ENCODE measurements around the gene SERPINB1. TPM values are rescaled to one million over a fixed set of nuclear protein-coding genes. Genes with fewer than 3 reads are reported as not detected.
A peak's percentile ranks its signal among the peaks of the same experiment; 100 is the strongest.
"Not testable (repeated sequence)": the region's sequence is repeated elsewhere in the genome, so short reads cannot be mapped to it uniquely, and the experiment has no call there.

The SERPINB1 gene
- total RNA-seq = 102 and 103 TPM in 2 replicates

- intact Hi-C loops (cut with micrococcal nuclease) = loop anchor here (1.0 kb wide), 5 partner anchors 16 to 148 kb away; partner anchors contain the start of gene WRNIP1
- peaks cover 50% of the 10 kb centered on the region for H3K4me1 Mint-ChIP-seq (ENCODE audit: low read depth)
- H3K36me3 Mint-ChIP-seq (ENCODE audit: low read depth) = peaks cover 42% of the 10 kb centered on the region
- H3K27me3 Mint-ChIP-seq (ENCODE audit: low read depth) = no peaks in the 10 kb centered on the region
- no peaks in the 10 kb centered on the region for H3K9me3 Mint-ChIP-seq
- DNase-seq (ENCODE audit: low spot score) = peak; percentile 76
- peak within 1 kb of the TSS; percentile 89 for H3K27ac Mint-ChIP-seq
- H3K4me3 Mint-ChIP-seq (ENCODE audit: low read depth) = peak within 1 kb of the TSS; percentile 89
Measured at GRCh38 chr6:2841264-2842138, at the start of gene SERPINB1. SERPINB1 (minus strand) TSS chr6:2841863; CDS start chr6:2840586, 1,277 bp downstream.

DNA sequence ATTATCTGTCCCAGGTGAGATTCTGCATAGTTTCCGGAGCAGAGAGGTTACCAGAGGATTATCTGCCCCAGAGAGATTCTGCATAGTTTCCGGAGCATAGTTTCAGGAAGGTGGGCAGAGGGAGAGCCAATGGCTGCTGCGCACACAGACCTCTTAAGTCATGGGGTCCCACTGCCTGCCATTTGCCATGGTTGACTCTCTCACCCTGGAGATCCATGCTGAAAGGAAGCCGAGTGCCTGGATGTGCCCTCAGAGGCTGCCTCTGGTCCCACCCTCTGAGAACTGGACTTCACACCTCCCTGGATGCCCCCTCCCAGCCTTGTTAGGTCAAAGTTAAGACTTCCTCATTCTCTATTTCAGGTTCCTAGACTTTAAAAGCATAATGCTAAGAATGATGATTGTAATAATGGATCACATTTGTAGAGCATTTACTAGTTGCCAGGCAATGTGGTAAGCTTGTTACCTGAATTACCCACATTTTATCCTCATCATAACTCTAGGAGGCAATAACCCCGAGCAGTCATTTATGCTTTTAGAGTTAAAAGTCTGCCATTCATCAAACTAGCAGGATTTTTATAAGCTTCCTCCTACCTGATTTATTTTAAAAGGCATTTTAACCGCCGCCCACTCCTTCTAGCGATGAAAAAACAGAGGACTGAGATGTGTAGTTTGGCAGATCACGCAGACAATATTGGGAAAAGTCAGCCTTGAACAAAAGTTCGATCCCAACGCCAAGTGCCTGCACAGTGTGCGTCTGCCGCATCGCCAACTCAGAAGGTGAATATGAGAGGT lies 49.5 kb upstream of the SERPINB1 start:
- Mint-ChIP-seq H3K9me3 (no peaks in the 10 kb centered on the region), H3K27ac (peak overlapping the region; percentile 38), H3K4me3 (ENCODE audit: low read depth) (peak overlapping the region; percentile 37), H3K27me3 (ENCODE audit: low read depth) (no peaks in the 10 kb centered on the region), H3K4me1 (ENCODE audit: low read depth) (peaks cover 31% of the 10 kb centered on the region), H3K36me3 (ENCODE audit: low read depth) (peaks cover 87% of the 10 kb centered on the region)
- DNase-seq (ENCODE audit: low spot score) = no peak
- intact Hi-C loops (cut with micrococcal nuclease) = no loop called here

DNA sequence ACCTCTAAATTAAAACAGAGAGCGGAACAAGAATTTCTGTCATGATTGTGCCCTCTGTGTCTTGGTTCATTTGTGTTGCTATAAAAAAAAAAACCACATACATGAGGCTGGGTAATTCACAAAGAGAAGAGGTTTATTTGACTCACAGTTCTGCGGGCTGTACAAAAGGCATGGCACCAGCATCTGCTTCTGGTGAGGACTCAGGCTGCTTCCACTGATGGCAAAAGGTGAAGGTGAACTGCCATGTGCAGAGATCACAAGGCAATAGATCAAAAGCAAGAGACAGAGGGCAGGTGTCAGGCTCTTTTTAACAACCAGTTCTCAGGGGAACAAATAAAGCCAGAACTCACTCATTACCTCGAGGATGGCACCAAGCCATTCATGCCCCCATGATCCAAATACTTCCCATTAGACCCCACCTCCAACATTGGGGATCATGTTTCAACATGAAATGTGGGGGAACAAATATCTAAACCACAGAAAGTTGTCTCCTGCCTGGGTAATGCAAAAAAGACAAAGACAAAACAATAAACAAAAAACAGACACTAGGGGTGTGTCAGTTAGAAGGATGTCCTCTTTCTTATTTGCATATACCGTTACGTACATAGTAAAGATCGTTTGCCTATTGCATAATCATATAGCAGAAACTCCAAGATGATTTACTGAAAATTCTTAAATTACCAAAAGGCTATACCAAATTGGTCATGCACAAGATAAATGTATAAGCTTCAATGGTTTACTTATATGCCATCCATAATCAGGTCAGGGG lies 44.5 kb upstream of the SERPINB1 start:
- intact Hi-C loops (cut with micrococcal nuclease) = no loop called here
- Mint-ChIP-seq H3K27ac (peak overlapping the region; percentile 25), H3K9me3 (peaks cover 8% of the 10 kb centered on the region), H3K27me3 (ENCODE audit: low read depth) (no peaks in the 10 kb centered on the region), H3K4me1 (ENCODE audit: low read depth) (peaks cover 36% of the 10 kb centered on the region), H3K4me3 (ENCODE audit: low read depth) (no peak overlapping the region), H3K36me3 (ENCODE audit: low read depth) (peaks cover 68% of the 10 kb centered on the region)
- no peak for DNase-seq (ENCODE audit: low spot score)

- H3K36me3 Mint-ChIP-seq (ENCODE audit: low read depth) = peaks cover 63% of the 10 kb centered on the region
- no peak overlapping the region for H3K27ac Mint-ChIP-seq
- no peak overlapping the region for H3K4me3 Mint-ChIP-seq (ENCODE audit: low read depth)
- H3K27me3 Mint-ChIP-seq (ENCODE audit: low read depth) = no peaks in the 10 kb centered on the region
- intact Hi-C loops (cut with micrococcal nuclease) = no loop called here
- peaks cover 43% of the 10 kb centered on the region for H3K4me1 Mint-ChIP-seq (ENCODE audit: low read depth)
- no peak for DNase-seq (ENCODE audit: low spot score)
- H3K9me3 Mint-ChIP-seq = peaks cover 9% of the 10 kb centered on the region
Measured at GRCh38 chr6:2884804-2885203, 43.1 kb upstream of the SERPINB1 start.

GRCh38 chr6:2883673-2884072 lies 42.0 kb upstream of the SERPINB1 start:
- H3K27me3 Mint-ChIP-seq (ENCODE audit: low read depth) = no peaks in the 10 kb centered on the region
- intact Hi-C loops (cut with micrococcal nuclease) = no loop called here
- no peak overlapping the region for H3K4me3 Mint-ChIP-seq (ENCODE audit: low read depth)
- peaks cover 59% of the 10 kb centered on the region for H3K36me3 Mint-ChIP-seq (ENCODE audit: low read depth)
- H3K27ac Mint-ChIP-seq = no peak overlapping the region
- H3K4me1 Mint-ChIP-seq (ENCODE audit: low read depth) = peaks cover 53% of the 10 kb centered on the region
- H3K9me3 Mint-ChIP-seq = peaks cover 9% of the 10 kb centered on the region
- DNase-seq (ENCODE audit: low spot score) = no peak

GRCh38 chr6:2881423-2881822 lies 39.8 kb upstream of the SERPINB1 start:
- DNase-seq (ENCODE audit: low spot score) = no peak
- Mint-ChIP-seq H3K4me1 (ENCODE audit: low read depth) (peaks cover 70% of the 10 kb centered on the region), H3K27me3 (ENCODE audit: low read depth) (no peaks in the 10 kb centered on the region), H3K4me3 (ENCODE audit: low read depth) (peak overlapping the region; percentile 55), H3K27ac (no peak overlapping the region), H3K36me3 (ENCODE audit: low read depth) (peaks cover 48% of the 10 kb centered on the region), H3K9me3 (peaks cover 9% of the 10 kb centered on the region)
- intact Hi-C loops (cut with micrococcal nuclease) = loop anchor here (2.0 kb wide), 1 partner anchor 17 kb away; no protein-coding TSS in a partner anchor

DNA sequence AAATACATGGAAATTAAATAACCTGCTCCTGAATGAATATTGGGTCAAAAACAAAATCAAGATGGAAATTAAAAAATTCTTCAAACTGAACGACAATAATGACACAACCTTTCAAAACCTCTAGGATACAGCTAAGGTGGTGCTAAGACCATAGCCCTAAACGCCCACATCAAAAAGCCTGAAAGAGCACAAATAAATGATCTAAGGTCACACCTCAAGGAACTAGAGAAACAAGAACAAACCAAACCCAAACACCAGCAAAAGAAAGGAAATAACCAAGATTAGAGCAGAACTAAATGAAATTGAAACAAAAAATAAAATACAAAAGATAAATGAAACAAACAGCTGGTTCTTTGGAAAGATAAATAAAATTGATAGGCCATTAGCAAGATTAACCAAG lies 38.5 kb upstream of the SERPINB1 start:
- Mint-ChIP-seq H3K36me3 (ENCODE audit: low read depth) (peaks cover 38% of the 10 kb centered on the region), H3K4me1 (ENCODE audit: low read depth) (peaks cover 65% of the 10 kb centered on the region), H3K4me3 (ENCODE audit: low read depth) (peak overlapping the region; percentile 19), H3K27ac (peak overlapping the region; percentile 23)
- not testable (repeated sequence) for DNase-seq (ENCODE audit: low spot score); H3K27me3 Mint-ChIP-seq (ENCODE audit: low read depth); H3K9me3 Mint-ChIP-seq
- intact Hi-C loops (cut with micrococcal nuclease) = loop anchor here (2.0 kb wide), 1 partner anchor 19 kb away; no protein-coding TSS in a partner anchor

DNA sequence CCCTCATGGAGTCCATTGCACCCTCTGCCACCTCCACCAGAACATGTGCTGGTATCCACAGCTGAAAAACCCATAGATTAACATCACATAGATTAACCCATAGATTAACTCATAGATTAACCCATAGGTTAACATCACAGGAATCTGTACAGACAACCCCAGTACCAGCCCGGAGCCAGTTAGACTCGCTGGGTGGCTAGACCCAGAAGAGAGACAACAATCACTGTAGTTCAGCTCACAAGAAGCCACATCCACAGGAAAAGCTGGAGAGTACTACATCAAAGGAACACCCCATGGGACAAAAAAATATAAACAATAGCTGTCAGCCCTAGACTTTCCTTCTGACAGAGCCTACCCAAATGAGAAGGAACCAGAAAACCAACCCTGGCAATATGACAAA lies 36.3 kb upstream of the SERPINB1 start:
- peaks cover 35% of the 10 kb centered on the region for H3K36me3 Mint-ChIP-seq (ENCODE audit: low read depth)
- intact Hi-C loops (cut with micrococcal nuclease) = no loop called here
- H3K27me3 Mint-ChIP-seq (ENCODE audit: low read depth) = no peaks in the 10 kb centered on the region
- no peak for DNase-seq (ENCODE audit: low spot score)
- peak overlapping the region; percentile 46 for H3K27ac Mint-ChIP-seq
- peaks cover 69% of the 10 kb centered on the region for H3K4me1 Mint-ChIP-seq (ENCODE audit: low read depth)
- H3K4me3 Mint-ChIP-seq (ENCODE audit: low read depth) = peak overlapping the region; percentile 7
- peaks cover 9% of the 10 kb centered on the region for H3K9me3 Mint-ChIP-seq

- peak overlapping the region; percentile 99 for H3K27ac Mint-ChIP-seq
- intact Hi-C loops (cut with micrococcal nuclease) = no loop called here
- no peaks in the 10 kb centered on the region for H3K27me3 Mint-ChIP-seq (ENCODE audit: low read depth)
- H3K4me3 Mint-ChIP-seq (ENCODE audit: low read depth) = peak overlapping the region; percentile 86
- H3K4me1 Mint-ChIP-seq (ENCODE audit: low read depth) = peaks cover 70% of the 10 kb centered on the region
- peaks cover 41% of the 10 kb centered on the region for H3K36me3 Mint-ChIP-seq (ENCODE audit: low read depth)
- peaks cover 11% of the 10 kb centered on the region for H3K9me3 Mint-ChIP-seq
- DNase-seq (ENCODE audit: low spot score) = no peak
Measured at GRCh38 chr6:2877057-2877882, 35.6 kb upstream of the SERPINB1 start.

GRCh38 chr6:2876210-2877056 lies 34.8 kb upstream of the SERPINB1 start:
- peaks cover 65% of the 10 kb centered on the region for H3K4me1 Mint-ChIP-seq (ENCODE audit: low read depth)
- peaks cover 39% of the 10 kb centered on the region for H3K36me3 Mint-ChIP-seq (ENCODE audit: low read depth)
- H3K27ac Mint-ChIP-seq = peak overlapping the region; percentile 99
- H3K27me3 Mint-ChIP-seq (ENCODE audit: low read depth) = no peaks in the 10 kb centered on the region
- H3K9me3 Mint-ChIP-seq = peaks cover 10% of the 10 kb centered on the region
- intact Hi-C loops (cut with micrococcal nuclease) = loop anchor here (1.0 kb wide), 1 partner anchor 19 kb away; no protein-coding TSS in a partner anchor
- no peak for DNase-seq (ENCODE audit: low spot score)
- H3K4me3 Mint-ChIP-seq (ENCODE audit: low read depth) = peak overlapping the region; percentile 86
